DND-41 (cell line): Measurements from ENCODE around the gene NUDT5.

Experiments
- ATAC-seq: fragments of 200-7000 bp; cut with Tn5 transposase; 3 replicates; pipeline ENCODE4 v1.9.1; 2021; ENCODE audit warnings: low read depth; ENCODE audit not compliant: insufficient read depth
- DNase-seq: peaks from one replicate; pipeline ENCODE4 v3.0.0-alpha.2; 2020
- H2AFZ ChIP-seq: 2 replicates; pipeline ENCODE4 v1.6.0; 2012; ENCODE audit warnings: low read depth, low read length
- H3K27ac ChIP-seq: 2 replicates; pipeline ENCODE4 v1.5.1; 2012; ENCODE audit warnings: low read length, inconsistent platforms
- H3K27me3 ChIP-seq: fragments of 200-600 bp; sonication (generic); 2 replicates; pipeline ENCODE4 v1.6.0; 2012; ENCODE audit warnings: low read length, mild to moderate bottlenecking, inconsistent platforms; ENCODE audit not compliant: insufficient read depth, poor library complexity
- H3K36me3 ChIP-seq: 2 replicates; pipeline ENCODE4 v1.5.1; 2012; ENCODE audit warnings: low read length, inconsistent platforms; ENCODE audit not compliant: insufficient read depth
- H3K4me1 ChIP-seq: 2 replicates; pipeline ENCODE4 v1.5.1; 2012; ENCODE audit warnings: mild to moderate bottlenecking, low read length; ENCODE audit not compliant: insufficient read depth
- H3K4me2 ChIP-seq: 2 replicates; pipeline ENCODE4 v1.6.0; 2012; ENCODE audit warnings: mild to moderate bottlenecking, moderate library complexity, low read length, inconsistent platforms; ENCODE audit not compliant: insufficient read depth
- H3K4me3 ChIP-seq, 2 experiments: fragments of 200-600 bp in 1 of 2; shearing (Covaris generic) in 1 of 2; 2 replicates each; pipeline ENCODE4 v1.5.1; 2012 to 2016; ENCODE audit warnings: inconsistent platforms in 2 of 2, low read length in 2 of 2, mild to moderate bottlenecking in 2 of 2, low read depth in 1 of 2, moderate library complexity in 1 of 2
- H3K79me2 ChIP-seq: 2 replicates; pipeline ENCODE4 v1.6.0; 2012; ENCODE audit warnings: low read length, inconsistent platforms; ENCODE audit not compliant: insufficient read depth
- H3K9ac ChIP-seq: 2 replicates; pipeline ENCODE4 v1.6.0; 2012; ENCODE audit warnings: low read depth, mild to moderate bottlenecking, inconsistent platforms, low read length, moderate library complexity
- H3K9me3 ChIP-seq: 2 replicates; pipeline ENCODE4 v1.5.1; 2012; ENCODE audit warnings: low read length, moderate library complexity, mild to moderate bottlenecking, inconsistent platforms; ENCODE audit not compliant: insufficient read depth, severe bottlenecking
- H4K20me1 ChIP-seq: 2 replicates; pipeline ENCODE4 v1.6.0; 2012; ENCODE audit warnings: low read length; ENCODE audit not compliant: insufficient read depth
- EZH2 ChIP-seq: IDR thresholded peaks from 3 replicates; pipeline ENCODE4 v1.6.1; 2012; ENCODE audit warnings: borderline replicate concordance, low read depth, mild to moderate bottlenecking, moderate library complexity, low read length, inconsistent platforms; ENCODE audit not compliant: severe bottlenecking
- TF ChIP-seq, protein P1 (sequence below): IDR thresholded peaks from 2 replicates; pipeline ENCODE4 v1.5.1; 2012; ENCODE audit warnings: borderline replicate concordance, low read length, moderate library complexity, mild to moderate bottlenecking; ENCODE audit not compliant: poor library complexity, severe bottlenecking; ENCODE audit errors: extremely low read depth

Gene NUDT5

GRCh38 chr10:12130237-12130872 lies 65.3 kb downstream of the NUDT5 start:
- ATAC-seq, result peak; percentile 24; the same call in 2 of the 3 replicates
- H3K9me3 ChIP-seq, result no peaks in the 10 kb centered on the region

GRCh38 chr10:12129222-12130111 lies 66.2 kb downstream of the NUDT5 start, which contains the start of gene SEC61A2:
Gene SEC61A2, plus strand, starts transcription at chr10:12129677. Its CDS starts 111 bp downstream, at chr10:12129788.
- Histone ChIP-seq H3K4me1 (peaks cover 26% of the 10 kb centered on the region), H3K27ac (peak within 1 kb of the TSS; percentile 78), H3K79me2 (peaks cover 26% of the 10 kb centered on the region), H4K20me1 (no peaks in the 10 kb centered on the region), H3K9me3 (no peaks in the 10 kb centered on the region), H3K4me2 (peak within 1 kb of the TSS; percentile 98), H3K9ac (peak within 1 kb of the TSS; percentile 81), H2AFZ (peak within 1 kb of the TSS; percentile 96), H3K4me3 (peak within 1 kb of the TSS; percentile 86 to 87), H3K36me3 (peaks cover 9% of the 10 kb centered on the region; the same call in 1 of the 2 replicates), H3K27me3 (no peaks in the 10 kb centered on the region)
- ATAC-seq (peak; percentile 89), DNase-seq (peak; percentile 93)
- TF ChIP-seq, protein P1, sequence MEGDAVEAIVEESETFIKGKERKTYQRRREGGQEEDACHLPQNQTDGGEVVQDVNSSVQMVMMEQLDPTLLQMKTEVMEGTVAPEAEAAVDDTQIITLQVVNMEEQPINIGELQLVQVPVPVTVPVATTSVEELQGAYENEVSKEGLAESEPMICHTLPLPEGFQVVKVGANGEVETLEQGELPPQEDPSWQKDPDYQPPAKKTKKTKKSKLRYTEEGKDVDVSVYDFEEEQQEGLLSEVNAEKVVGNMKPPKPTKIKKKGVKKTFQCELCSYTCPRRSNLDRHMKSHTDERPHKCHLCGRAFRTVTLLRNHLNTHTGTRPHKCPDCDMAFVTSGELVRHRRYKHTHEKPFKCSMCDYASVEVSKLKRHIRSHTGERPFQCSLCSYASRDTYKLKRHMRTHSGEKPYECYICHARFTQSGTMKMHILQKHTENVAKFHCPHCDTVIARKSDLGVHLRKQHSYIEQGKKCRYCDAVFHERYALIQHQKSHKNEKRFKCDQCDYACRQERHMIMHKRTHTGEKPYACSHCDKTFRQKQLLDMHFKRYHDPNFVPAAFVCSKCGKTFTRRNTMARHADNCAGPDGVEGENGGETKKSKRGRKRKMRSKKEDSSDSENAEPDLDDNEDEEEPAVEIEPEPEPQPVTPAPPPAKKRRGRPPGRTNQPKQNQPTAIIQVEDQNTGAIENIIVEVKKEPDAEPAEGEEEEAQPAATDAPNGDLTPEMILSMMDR, result no peak
- no peak for TF ChIP-seq EZH2

More at GRCh38 chr10:12130237-12130872, 65.3 kb downstream of the NUDT5 start:
- Histone ChIP-seq H3K79me2 (peaks cover 26% of the 10 kb centered on the region), H3K27me3 (no peaks in the 10 kb centered on the region), H3K36me3 (peaks cover 14% of the 10 kb centered on the region; the same call in 1 of the 2 replicates), H4K20me1 (no peaks in the 10 kb centered on the region), H3K27ac (peak overlapping the region; percentile 70; the same call in 1 of the 2 replicates), H3K4me1 (peaks cover 26% of the 10 kb centered on the region), H3K4me3 (peak overlapping the region; percentile 86 to 87), H2AFZ (peak overlapping the region; percentile 96), H3K9ac (peak overlapping the region; percentile 81), H3K4me2 (peak overlapping the region; percentile 98)
- peak; percentile 37 for DNase-seq
- TF ChIP-seq EZH2, result no peak
- TF ChIP-seq, protein P1, result peak; percentile 45

DNA sequence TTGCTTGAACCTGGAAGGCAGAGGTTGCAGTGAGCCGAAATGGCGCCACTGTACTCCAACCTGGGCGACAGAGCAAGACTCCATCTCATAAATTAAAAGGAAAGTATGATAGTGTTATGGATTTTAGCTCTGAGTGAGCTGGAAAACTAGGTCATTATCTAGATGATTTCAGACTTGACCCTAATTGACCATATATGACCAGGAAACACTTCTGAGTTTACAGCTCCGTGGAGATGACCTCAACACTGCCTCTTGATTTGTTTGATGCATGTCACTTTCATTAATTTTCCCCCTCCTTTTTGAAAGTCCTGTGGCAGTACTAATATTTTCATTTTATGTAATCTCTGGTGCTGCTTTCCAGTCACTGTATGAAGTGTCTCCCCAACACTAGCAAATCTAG lies 74.0 kb downstream of the NUDT5 start:
- no peak for TF ChIP-seq EZH2
- TF ChIP-seq, protein P1, result no peak
- Histone ChIP-seq H3K79me2 (no peaks in the 10 kb centered on the region), H3K9me3 (no peaks in the 10 kb centered on the region), H4K20me1 (no peaks in the 10 kb centered on the region), H3K4me2 (no peak overlapping the region), H3K4me1 (no peaks in the 10 kb centered on the region), H3K4me3 (no peak overlapping the region), H3K27ac (no peak overlapping the region), H3K27me3 (no peaks in the 10 kb centered on the region), H3K36me3 (peaks cover 44% of the 10 kb centered on the region), H2AFZ (no peak overlapping the region), H3K9ac (no peak overlapping the region)
- DNase-seq (no peak), ATAC-seq (no peak)
